GM19328 (cell line): ENCODE data around the gene NOS3.
A peak's percentile ranks its signal among the peaks of the same experiment; 100 is the strongest.
"Not testable (repeated sequence)": the region's sequence is repeated elsewhere in the genome, so short reads cannot be mapped to it uniquely, and the experiment has no call there.

Experiments
- ATAC-seq: cut with Tn5 transposase; IDR thresholded peaks from one replicate; pipeline ENCODE4 v1.9.1; 2021; ENCODE audit warnings: mild to moderate bottlenecking, moderate library complexity; ENCODE audit not compliant: unreplicated experiment

Gene NOS3

GRCh38 chr7:151013733-151014497 is 23.1 kb downstream of the NOS3 start:
- no peak for ATAC-seq

- no peak for ATAC-seq
Measured at GRCh38 chr7:151014950-151015349, 24.1 kb downstream of the NOS3 start.

GRCh38 chr7:151015967-151016366 is 25.1 kb downstream of the NOS3 start:
- no peak for ATAC-seq

GRCh38 chr7:151016505-151016904 is 25.7 kb downstream of the NOS3 start:
- no peak for ATAC-seq

GRCh38 chr7:151016942-151017341 is 26.1 kb downstream of the NOS3 start:
- ATAC-seq: no peak

- no peak for ATAC-seq
Measured at GRCh38 chr7:151017370-151017952, 26.6 kb downstream of the NOS3 start.

GRCh38 chr7:151017953-151018420 is 27.2 kb downstream of the NOS3 start:
- no peak for ATAC-seq

- ATAC-seq: no peak
Measured at GRCh38 chr7:151018421-151019129, 27.8 kb downstream of the NOS3 start.

- ATAC-seq: no peak
Measured at GRCh38 chr7:151019130-151019447, 28.3 kb downstream of the NOS3 start.

- no peak for ATAC-seq
Measured at GRCh38 chr7:151020231-151020630, 29.4 kb downstream of the NOS3 start.

GRCh38 chr7:151023232-151023631 is 32.4 kb downstream of the NOS3 start:
- ATAC-seq: no peak

- ATAC-seq: no peak
Measured at GRCh38 chr7:151024435-151025056, 33.7 kb downstream of the NOS3 start, which contains the start of gene ATG9B. Gene ATG9B, minus strand, starts transcription at chr7:151024494. Its CDS starts 71 bp downstream, at chr7:151024423.

- ATAC-seq: no peak
Measured at GRCh38 chr7:151025924-151026671, 35.3 kb downstream of the NOS3 start.

- not testable (repeated sequence) for ATAC-seq
Measured at GRCh38 chr7:151026771-151027727, 36.2 kb downstream of the NOS3 start.

- ATAC-seq: not testable (repeated sequence)
Measured at GRCh38 chr7:151027728-151028130, 36.9 kb downstream of the NOS3 start.

GRCh38 chr7:151028131-151028947 is 37.5 kb downstream of the NOS3 start, which contains the start of gene ABCB8:
Gene ABCB8, plus strand, starts transcription at chr7:151028450. Its CDS starts 66 bp downstream, at chr7:151028516.
- ATAC-seq: peak; percentile 98

- ATAC-seq: no peak
Measured at GRCh38 chr7:151028948-151029501, 38.2 kb downstream of the NOS3 start.

GRCh38 chr7:151031011-151031410 is 40.2 kb downstream of the NOS3 start:
- ATAC-seq: no peak
